Measurements from ENCODE around the gene DST. TPM values are rescaled to one million over a fixed set of nuclear protein-coding genes. Genes with fewer than 3 reads are reported as not detected.

DST gene
- total and polyA plus RNA-seq, 2 of the 8 experiments (the other 6 are each of a cell fraction or from before 2014, with no cell fraction given), result 49.4 to 116 TPM

DNA sequence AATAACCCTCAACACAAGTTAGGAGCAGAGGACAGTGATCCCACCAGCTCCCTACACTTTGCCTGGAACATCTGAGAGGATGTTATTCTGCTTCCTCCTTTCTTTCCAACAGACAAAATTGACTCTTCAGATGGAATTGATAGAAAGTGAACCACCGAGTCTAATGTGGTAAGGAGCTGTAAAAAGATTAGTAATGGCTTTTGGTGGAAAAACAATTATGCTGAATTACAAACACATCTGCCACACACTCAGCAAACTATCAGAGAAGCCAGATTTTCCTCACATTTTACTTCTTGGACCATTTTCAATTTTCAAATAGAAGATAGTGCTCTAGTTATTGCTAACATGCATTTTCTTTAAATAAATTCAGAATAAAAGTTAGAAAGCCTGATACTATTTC is 223.5 kb downstream of the DST start:
- POLR2A ChIA-PET (ENCODE audit: partially characterized antibody), result no interaction called here
- Histone ChIP-seq H3K23me2 (ENCODE audit: low read depth, low read length) (no peaks in the 10 kb centered on the region), H4K91ac (replicated peaks; ENCODE audit: insufficient read length, low read length) (no peak overlapping the region), H3K4me3 (ENCODE audit: extremely low read depth in 1 of 4, insufficient read depth in 2 of 4, low read depth in 3 of 4, low read length in 4 of 4) (no peak overlapping the region), H3K27ac (ENCODE audit: low read depth, low read length) (no peak overlapping the region), H3K9me3 (ENCODE audit: insufficient read depth in 2 of 2, low read depth in 1 of 2, low read length in 1 of 2) (no peaks in the 10 kb centered on the region), H3K4ac (replicated peaks; ENCODE audit: insufficient read length, low read depth, low read length) (no peak overlapping the region), H2BK15ac (ENCODE audit: low read length) (no peak overlapping the region), H3K79me1 (ENCODE audit: low read depth, low read length) (no peaks in the 10 kb centered on the region), H2BK120ac (replicated peaks; ENCODE audit: low read depth, low read length) (no peak overlapping the region), H3K23ac (ENCODE audit: insufficient read length) (no peak overlapping the region), H2BK12ac (ENCODE audit: low read depth, low read length) (no peak overlapping the region), H2AFZ (ENCODE audit: low read length) (no peak overlapping the region), H3K56ac (replicated peaks; ENCODE audit: insufficient read length, low read depth, low read length) (no peak overlapping the region), H2AK5ac (ENCODE audit: low read depth, low read length) (no peak overlapping the region), H4K5ac (ENCODE audit: insufficient read length, low read depth, low read length) (no peak overlapping the region), H3K18ac (ENCODE audit: extremely low read depth, low read length) (no peak overlapping the region), H3K79me2 (ENCODE audit: control insufficient read depth in 1 of 2, insufficient read depth in 2 of 2, low read length in 2 of 2) (no peaks in the 10 kb centered on the region), H2BK5ac (ENCODE audit: low read depth, low read length) (no peak overlapping the region), H3K27me3 (replicated peaks in 1 of 4; ENCODE audit: control insufficient read depth in 3 of 4, extremely low read depth in 1 of 4, insufficient read depth in 3 of 4, low read length in 3 of 4) (no peaks in the 10 kb centered on the region), H4K8ac (ENCODE audit: extremely low read depth, insufficient read depth, low read length) (no peak overlapping the region), H3K4me1 (replicated peaks in 1 of 4; ENCODE audit: control insufficient read depth in 3 of 4, insufficient read depth in 4 of 4, low read length in 3 of 4) (no peaks in the 10 kb centered on the region), H4K20me1 (replicated peaks in 1 of 2; ENCODE audit: control insufficient read depth in 1 of 2, insufficient read depth in 2 of 2, low read length in 2 of 2) (no peaks in the 10 kb centered on the region), H3K4me2 (ENCODE audit: insufficient read depth in 1 of 2, low read depth in 2 of 2, low read length in 2 of 2) (no peak overlapping the region), H3K14ac (ENCODE audit: insufficient read length) (no peak overlapping the region), H3K36me3 (ENCODE audit: control insufficient read depth in 2 of 4, insufficient read depth in 4 of 4, low read length in 3 of 4) (no peaks in the 10 kb centered on the region), H3K9ac (replicated peaks in 1 of 4; ENCODE audit: extremely low read depth in 1 of 4, low read depth in 3 of 4, low read length in 3 of 4) (no peak overlapping the region), H2BK20ac (ENCODE audit: low read length) (no peak overlapping the region)
- 82% methylated on average over 1 of the region's 1 CpG; no CpG with 5 or more reads in 1 of the 2 experiments for WGBS, 2 experiments (ENCODE audit: extremely low coverage in 1 of 2, insufficient coverage in 1 of 2, insufficient read length in 1 of 2, insufficient replicate concordance in 2 of 2, low coverage in 1 of 2, low lambda C conversion rate in 2 of 2, missing lambda C conversion rate in 1 of 2)
- FAIRE-seq (no peak), DNase-seq (ENCODE audit: low read depth in 1 of 2, low spot score in 2 of 2) (no peak)
- CTCF ChIA-PET (ENCODE audit: partially characterized antibody), result no interaction called here
- no peak for TF ChIP-seq EZH2 (IDR thresholded peaks at IDR 0.05; ENCODE audit: low read depth, low read length, severe bottlenecking)
- TF ChIP-seq POU5F1 (IDR thresholded peaks at IDR 0.05; ENCODE audit: low read depth, low read length), result no peak
- TF ChIP-seq CHD1 (IDR thresholded peaks at IDR 0.05; ENCODE audit: low read depth, low read length), result no peak
- TF ChIP-seq PHF8 (conservative IDR thresholded peaks at IDR 0.05; ENCODE audit: low read depth, low read length), result no peak
- no peak for TF ChIP-seq CHD2 (IDR thresholded peaks at IDR 0.05; ENCODE audit: low read length)
- no peak for TF ChIP-seq SIN3A (conservative IDR thresholded peaks at IDR 0.05 in 1 of 2, IDR thresholded peaks at IDR 0.05 in 1 of 2; ENCODE audit: low read depth in 1 of 2, low read length in 2 of 2)
- no peak for TF ChIP-seq KDM5A (IDR thresholded peaks at IDR 0.05; ENCODE audit: low read length)
- TF ChIP-seq SAP30 (IDR thresholded peaks at IDR 0.05; ENCODE audit: insufficient read depth, insufficient replicate concordance, low read length), result no peak
- TF ChIP-seq TBP (IDR thresholded peaks at IDR 0.05; ENCODE audit: low read depth, low read length), result no peak
- TF ChIP-seq ZNF274 (IDR thresholded peaks at IDR 0.05; ENCODE audit: borderline replicate concordance, extremely low read depth, low read length), result no peak
- no peak for TF ChIP-seq RAD21 (IDR thresholded peaks at IDR 0.05 in 1 of 2, conservative IDR thresholded peaks at IDR 0.05 in 1 of 2; ENCODE audit: low read depth in 2 of 2, low read length in 2 of 2)
- no peak for TF ChIP-seq POLR2AphosphoS5 (IDR thresholded peaks at IDR 0.05; ENCODE audit: low read depth, low read length)
- TF ChIP-seq, protein P1, sequence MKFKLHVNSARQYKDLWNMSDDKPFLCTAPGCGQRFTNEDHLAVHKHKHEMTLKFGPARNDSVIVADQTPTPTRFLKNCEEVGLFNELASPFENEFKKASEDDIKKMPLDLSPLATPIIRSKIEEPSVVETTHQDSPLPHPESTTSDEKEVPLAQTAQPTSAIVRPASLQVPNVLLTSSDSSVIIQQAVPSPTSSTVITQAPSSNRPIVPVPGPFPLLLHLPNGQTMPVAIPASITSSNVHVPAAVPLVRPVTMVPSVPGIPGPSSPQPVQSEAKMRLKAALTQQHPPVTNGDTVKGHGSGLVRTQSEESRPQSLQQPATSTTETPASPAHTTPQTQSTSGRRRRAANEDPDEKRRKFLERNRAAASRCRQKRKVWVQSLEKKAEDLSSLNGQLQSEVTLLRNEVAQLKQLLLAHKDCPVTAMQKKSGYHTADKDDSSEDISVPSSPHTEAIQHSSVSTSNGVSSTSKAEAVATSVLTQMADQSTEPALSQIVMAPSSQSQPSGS (IDR thresholded peaks at IDR 0.05; ENCODE audit: low read length), result no peak
